ENCODE results near the gene CRKL. TPM values are rescaled to one million over a fixed set of nuclear protein-coding genes. Genes with fewer than 3 reads are reported as not detected.

Gene CRKL
- total RNA-seq, 1 experiment from 2014 or later: 106 TPM

DNA sequence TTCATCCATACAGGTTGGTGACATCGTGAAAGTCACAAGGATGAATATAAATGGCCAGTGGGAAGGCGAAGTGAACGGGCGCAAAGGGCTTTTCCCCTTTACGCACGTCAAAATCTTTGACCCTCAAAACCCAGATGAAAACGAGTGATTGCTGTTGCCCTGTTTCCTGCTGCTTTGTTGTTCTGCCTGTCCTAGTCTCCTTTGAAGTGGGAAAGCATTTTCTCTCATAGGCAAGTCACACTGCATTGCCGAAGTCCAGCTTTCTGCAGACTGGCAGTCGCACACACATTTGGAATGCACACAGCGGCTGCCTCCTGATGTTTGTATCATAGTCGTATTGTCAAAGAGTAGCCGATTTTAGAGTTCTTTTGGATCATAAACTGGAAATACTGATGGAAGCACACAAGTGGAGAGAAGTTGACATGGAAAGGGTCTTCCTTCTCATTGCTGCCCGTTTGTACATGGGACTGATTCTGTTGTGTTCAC is 32.5 kb downstream of the CRKL start:
- Histone ChIP-seq H2BK15ac (ENCODE audit: low read depth, low read length) (no peak overlapping the region), H4K5ac (ENCODE audit: insufficient read length, low read depth, low read length) (no peak overlapping the region), H3K79me1 (ENCODE audit: insufficient read depth, low read depth, low read length, poor library complexity, severe bottlenecking) (peaks cover 7% of the 10 kb centered on the region), H3K27ac (ENCODE audit: insufficient read length, low read depth, low read length) (no peak overlapping the region), H2BK20ac (ENCODE audit: low read depth, low read length, poor library complexity, severe bottlenecking) (no peak overlapping the region), H3K23me2 (ENCODE audit: insufficient read length, low read depth, low read length, poor library complexity, severe bottlenecking) (no peaks in the 10 kb centered on the region), H3K79me2 (ENCODE audit: insufficient read depth, low read length) (peaks cover 24% of the 10 kb centered on the region; the same call in 1 of the 2 replicates), H2BK12ac (ENCODE audit: insufficient read length, low read depth, low read length) (no peak overlapping the region), H3K4ac (ENCODE audit: low read depth, low read length) (no peak overlapping the region), H3T11ph (ENCODE audit: low read length) (no peak overlapping the region), H3K27me3 (ENCODE audit: insufficient read depth, low read length) (no peaks in the 10 kb centered on the region), H3K18ac (ENCODE audit: insufficient read length, low read depth, low read length) (no peak overlapping the region), H3K56ac (ENCODE audit: insufficient read length, low read depth, low read length) (no peak overlapping the region), H3K4me2 (ENCODE audit: insufficient read depth, insufficient read length, low read length) (no peak overlapping the region), H3K14ac (ENCODE audit: insufficient read depth, low read length) (no peak overlapping the region), H4K91ac (ENCODE audit: insufficient read length, low read depth, low read length) (no peak overlapping the region), H2AFZ (ENCODE audit: low read length) (no peak overlapping the region), H4K8ac (replicated peaks; ENCODE audit: insufficient read length, low read depth, low read length) (no peak overlapping the region), H4K20me1 (ENCODE audit: control insufficient read depth, insufficient read depth, insufficient read length) (no peaks in the 10 kb centered on the region), H2BK120ac (ENCODE audit: low read depth, low read length, poor library complexity, severe bottlenecking) (no peak overlapping the region), H3K23ac (ENCODE audit: insufficient read length, low read depth, low read length) (no peak overlapping the region), H3K4me1 (ENCODE audit: insufficient read depth, low read length) (no peaks in the 10 kb centered on the region), H3K9me3 (ENCODE audit: control insufficient read depth, low read depth, low read length) (no peaks in the 10 kb centered on the region), H3K9ac (ENCODE audit: extremely low read depth, insufficient read length, low read length) (no peak overlapping the region), H2BK5ac (ENCODE audit: insufficient read length, low read length) (no peak overlapping the region), H2AK5ac (ENCODE audit: insufficient read length, low read length) (no peak overlapping the region)
- no CpG with 5 or more reads among the region's 13 CpGs for WGBS (ENCODE audit: extremely low coverage, insufficient read length, low lambda C conversion rate)
- H3K27ac Mint-ChIP-seq: peak overlapping the region in 2 of 3 experiments; percentile 44 to 75; a peak in 3 of 7 replicates
- H3K27me3 Mint-ChIP-seq (ENCODE audit: low read depth): no peaks in the 10 kb centered on the region
- no peak overlapping the region for H3K4me3 Mint-ChIP-seq
- peaks cover 23 to 57% (median 57%) of the 10 kb centered on the region in 3 experiments; a peak in 6 of 7 replicates for H3K36me3 Mint-ChIP-seq (ENCODE audit: insufficient read depth in 1 of 3, low read depth in 3 of 3)
- no peaks in the 10 kb centered on the region for H3K9me3 Mint-ChIP-seq
- TF ChIP-seq, protein P1, sequence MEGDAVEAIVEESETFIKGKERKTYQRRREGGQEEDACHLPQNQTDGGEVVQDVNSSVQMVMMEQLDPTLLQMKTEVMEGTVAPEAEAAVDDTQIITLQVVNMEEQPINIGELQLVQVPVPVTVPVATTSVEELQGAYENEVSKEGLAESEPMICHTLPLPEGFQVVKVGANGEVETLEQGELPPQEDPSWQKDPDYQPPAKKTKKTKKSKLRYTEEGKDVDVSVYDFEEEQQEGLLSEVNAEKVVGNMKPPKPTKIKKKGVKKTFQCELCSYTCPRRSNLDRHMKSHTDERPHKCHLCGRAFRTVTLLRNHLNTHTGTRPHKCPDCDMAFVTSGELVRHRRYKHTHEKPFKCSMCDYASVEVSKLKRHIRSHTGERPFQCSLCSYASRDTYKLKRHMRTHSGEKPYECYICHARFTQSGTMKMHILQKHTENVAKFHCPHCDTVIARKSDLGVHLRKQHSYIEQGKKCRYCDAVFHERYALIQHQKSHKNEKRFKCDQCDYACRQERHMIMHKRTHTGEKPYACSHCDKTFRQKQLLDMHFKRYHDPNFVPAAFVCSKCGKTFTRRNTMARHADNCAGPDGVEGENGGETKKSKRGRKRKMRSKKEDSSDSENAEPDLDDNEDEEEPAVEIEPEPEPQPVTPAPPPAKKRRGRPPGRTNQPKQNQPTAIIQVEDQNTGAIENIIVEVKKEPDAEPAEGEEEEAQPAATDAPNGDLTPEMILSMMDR (conservative IDR thresholded peaks at IDR 0.05): no peak
- peaks cover 3 to 17% of the 10 kb centered on the region in 2 experiments for H3K4me1 Mint-ChIP-seq
- no peak for DNase-seq
